Tibial nerve (tissue), 3 donors: ENCODE data around the gene GMEB2.
"Not testable (repeated sequence)": the region's sequence is repeated elsewhere in the genome, so short reads cannot be mapped to it uniquely, and the experiment has no call there.

ENCODE experiments used
- POLR2A ChIP-seq, 2 donors: fragments of 450-650 bp; IDR thresholded peaks; one replicate each; pipeline ENCODE4 v1.6.1; 2017; ENCODE audit warnings: antibody characterized with exemption in 2 of 2, mild to moderate bottlenecking in 2 of 2, moderate library complexity in 2 of 2
- TF ChIP-seq, protein P1 (sequence below), 5 experiments: fragments of 200-600 bp in 3 of 5; fragments of 450-650 bp in 2 of 5; sonication (generic) in 3 of 5; IDR thresholded peaks; one replicate each; pipeline ENCODE4 v1.5.1; 2016 to 2019; ENCODE audit warnings: antibody characterized with exemption in 5 of 5, mild to moderate bottlenecking in 3 of 5, moderate library complexity in 2 of 5

DNA sequence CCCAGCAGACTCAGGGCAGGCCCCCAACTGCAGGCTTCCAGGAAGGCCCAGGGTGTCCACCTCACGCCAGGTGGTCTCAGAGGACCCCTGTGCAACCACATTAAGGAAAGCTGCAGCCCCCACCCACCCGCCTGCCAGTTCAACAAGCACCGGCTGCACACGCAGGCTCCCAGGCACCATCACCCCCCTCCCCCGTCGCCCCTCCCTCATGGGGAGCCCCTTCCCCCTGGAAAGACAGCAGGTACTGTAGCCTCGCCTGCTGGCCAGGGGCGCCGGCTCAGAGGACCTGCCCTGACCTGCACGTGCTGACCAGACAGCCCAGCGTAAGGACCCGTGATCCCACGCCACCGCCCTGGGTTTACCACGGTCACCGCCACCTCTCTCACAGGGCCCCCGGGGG is 13.8 kb upstream of the GMEB2 start:
- TF ChIP-seq POLR2A (IDR thresholded peaks at IDR 0.05) = not testable (repeated sequence)
- TF ChIP-seq, protein P1, sequence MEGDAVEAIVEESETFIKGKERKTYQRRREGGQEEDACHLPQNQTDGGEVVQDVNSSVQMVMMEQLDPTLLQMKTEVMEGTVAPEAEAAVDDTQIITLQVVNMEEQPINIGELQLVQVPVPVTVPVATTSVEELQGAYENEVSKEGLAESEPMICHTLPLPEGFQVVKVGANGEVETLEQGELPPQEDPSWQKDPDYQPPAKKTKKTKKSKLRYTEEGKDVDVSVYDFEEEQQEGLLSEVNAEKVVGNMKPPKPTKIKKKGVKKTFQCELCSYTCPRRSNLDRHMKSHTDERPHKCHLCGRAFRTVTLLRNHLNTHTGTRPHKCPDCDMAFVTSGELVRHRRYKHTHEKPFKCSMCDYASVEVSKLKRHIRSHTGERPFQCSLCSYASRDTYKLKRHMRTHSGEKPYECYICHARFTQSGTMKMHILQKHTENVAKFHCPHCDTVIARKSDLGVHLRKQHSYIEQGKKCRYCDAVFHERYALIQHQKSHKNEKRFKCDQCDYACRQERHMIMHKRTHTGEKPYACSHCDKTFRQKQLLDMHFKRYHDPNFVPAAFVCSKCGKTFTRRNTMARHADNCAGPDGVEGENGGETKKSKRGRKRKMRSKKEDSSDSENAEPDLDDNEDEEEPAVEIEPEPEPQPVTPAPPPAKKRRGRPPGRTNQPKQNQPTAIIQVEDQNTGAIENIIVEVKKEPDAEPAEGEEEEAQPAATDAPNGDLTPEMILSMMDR (IDR thresholded peaks at IDR 0.05) = not testable (repeated sequence)
